H9 (cell line): Measurements from ENCODE around the gene POGLUT2. TPM values are rescaled to one million over a fixed set of nuclear protein-coding genes. Genes with fewer than 3 reads are reported as not detected.

Source experiments
- DNase-seq: peaks from one replicate; pipeline ENCODE4 v3.0.0-alpha.2; 2017
- H2AFZ ChIP-seq: one replicate; pipeline ENCODE4 v1.6.1; 2013; ENCODE audit warnings: mild to moderate bottlenecking, low read length, control low read depth, moderate library complexity
- H2AK5ac ChIP-seq: 2 replicates; pipeline ENCODE4 v1.6.1; 2013; ENCODE audit warnings: low read length, control low read depth, mixed read lengths; ENCODE audit not compliant: insufficient read length
- H2BK120ac ChIP-seq: one replicate; pipeline ENCODE4 v1.6.1; 2013; ENCODE audit warnings: low read depth, mild to moderate bottlenecking, low read length, control low read depth, inconsistent platforms; ENCODE audit not compliant: poor library complexity, severe bottlenecking
- H2BK12ac ChIP-seq: 2 replicates; pipeline ENCODE4 v1.6.1; 2013; ENCODE audit warnings: low read length, control low read depth, mixed read lengths, low read depth; ENCODE audit not compliant: insufficient read length
- H2BK15ac ChIP-seq: 2 replicates; pipeline ENCODE4 v1.6.1; 2013; ENCODE audit warnings: low read depth, low read length, control low read depth
- H2BK20ac ChIP-seq: one replicate; pipeline ENCODE4 v1.6.1; 2013; ENCODE audit warnings: low read depth, mild to moderate bottlenecking, low read length, control low read depth, inconsistent platforms; ENCODE audit not compliant: poor library complexity, severe bottlenecking
- H2BK5ac ChIP-seq: 2 replicates; pipeline ENCODE4 v1.6.1; 2013; ENCODE audit warnings: low read length, control low read depth, mixed read lengths; ENCODE audit not compliant: insufficient read length
- H3K14ac ChIP-seq: 2 replicates; pipeline ENCODE4 v1.6.1; 2013; ENCODE audit warnings: low read length, control low read depth; ENCODE audit not compliant: insufficient read depth
- H3K18ac ChIP-seq: 2 replicates; pipeline ENCODE4 v1.6.1; 2013; ENCODE audit warnings: low read depth, mild to moderate bottlenecking, mixed read lengths, low read length, control low read depth; ENCODE audit not compliant: insufficient read length
- H3K23ac ChIP-seq: 2 replicates; pipeline ENCODE4 v1.6.1; 2013; ENCODE audit warnings: low read length, control low read depth, mixed read lengths, low read depth; ENCODE audit not compliant: insufficient read length
- H3K23me2 ChIP-seq: 2 replicates; pipeline ENCODE4 v1.6.1; 2013; ENCODE audit warnings: low read depth, mild to moderate bottlenecking, mixed read lengths, low read length, control low read depth; ENCODE audit not compliant: insufficient read length, poor library complexity, severe bottlenecking
- H3K27ac ChIP-seq: 2 replicates; pipeline ENCODE4 v1.5.1; 2013; ENCODE audit warnings: low read length, control low read depth, mixed read lengths, low read depth; ENCODE audit not compliant: insufficient read length
- H3K27me3 ChIP-seq: 2 replicates; pipeline ENCODE4 v1.6.1; 2013; ENCODE audit warnings: low read length, control low read depth, inconsistent platforms; ENCODE audit not compliant: insufficient read depth
- H3K4ac ChIP-seq: 2 replicates; pipeline ENCODE4 v1.6.1; 2013; ENCODE audit warnings: low read depth, mild to moderate bottlenecking, control low read depth, inconsistent platforms, low read length, moderate library complexity
- H3K4me1 ChIP-seq: 2 replicates; pipeline ENCODE4 v1.6.1; 2013; ENCODE audit warnings: low read length, control low read depth, inconsistent platforms; ENCODE audit not compliant: insufficient read depth
- H3K4me2 ChIP-seq: 2 replicates; pipeline ENCODE4 v1.6.1; 2013; ENCODE audit warnings: low read length, control low read depth, mixed read lengths; ENCODE audit not compliant: insufficient read length, insufficient read depth
- H3K56ac ChIP-seq: 2 replicates; pipeline ENCODE4 v1.6.1; 2013; ENCODE audit warnings: low read depth, mild to moderate bottlenecking, mixed read lengths, low read length, control low read depth; ENCODE audit not compliant: insufficient read length
- H3K79me1 ChIP-seq: 2 replicates; pipeline ENCODE4 v1.6.1; 2013; ENCODE audit warnings: low read depth, mild to moderate bottlenecking, moderate library complexity, low read length, control low read depth, inconsistent platforms; ENCODE audit not compliant: insufficient read depth, poor library complexity, severe bottlenecking
- H3K79me2 ChIP-seq: 2 replicates; pipeline ENCODE4 v1.6.1; 2013; ENCODE audit warnings: low read length, control low read depth, inconsistent platforms; ENCODE audit not compliant: insufficient read depth
- H3K9ac ChIP-seq: 2 replicates; pipeline ENCODE4 v1.6.1; 2013; ENCODE audit warnings: low read length, control low read depth, mixed read lengths; ENCODE audit not compliant: insufficient read length; ENCODE audit errors: extremely low read depth
- H3K9me3 ChIP-seq: one replicate; pipeline ENCODE4 v1.6.1; 2013; ENCODE audit warnings: low read depth, low read length, inconsistent platforms; ENCODE audit not compliant: control insufficient read depth
- H3T11ph ChIP-seq: one replicate; pipeline ENCODE4 v1.6.1; 2013; ENCODE audit warnings: mild to moderate bottlenecking, low read length, control low read depth, inconsistent platforms
- H4K20me1 ChIP-seq: one replicate; pipeline ENCODE4 v1.6.1; 2013; ENCODE audit not compliant: control insufficient read depth, insufficient read length, insufficient read depth
- H4K5ac ChIP-seq: 2 replicates; pipeline ENCODE4 v1.6.1; 2013; ENCODE audit warnings: low read depth, mild to moderate bottlenecking, mixed read lengths, low read length, control low read depth; ENCODE audit not compliant: insufficient read length
- H4K8ac ChIP-seq: replicated peaks from 2 replicates; pipeline ENCODE4 v1.6.1; 2013; ENCODE audit warnings: low read length, control low read depth, mixed read lengths, low read depth; ENCODE audit not compliant: insufficient read length
- H4K91ac ChIP-seq: 2 replicates; pipeline ENCODE4 v1.6.1; 2013; ENCODE audit warnings: low read depth, mild to moderate bottlenecking, moderate library complexity, mixed read lengths, low read length, control low read depth; ENCODE audit not compliant: insufficient read length
- H3K27ac Mint-ChIP-seq, 3 experiments: 2 replicates in 2 of 3; 3 replicates in 1 of 3; pipeline ENCODE4 v1.8.0; 2020 to 2021; ENCODE audit warnings: mixed read lengths in 3 of 3, mild to moderate bottlenecking in 1 of 3, moderate library complexity in 1 of 3
- H3K27me3 Mint-ChIP-seq: 2 replicates; pipeline ENCODE4 v1.8.0; 2021; ENCODE audit warnings: low read depth, mild to moderate bottlenecking, moderate library complexity, mixed read lengths
- H3K36me3 Mint-ChIP-seq, 3 experiments: 2 replicates in 2 of 3; 3 replicates in 1 of 3; pipeline ENCODE4 v1.8.0; 2020 to 2021; ENCODE audit warnings: low read depth in 3 of 3, mixed read lengths in 3 of 3; ENCODE audit not compliant: insufficient read depth in 1 of 3
- H3K4me1 Mint-ChIP-seq, 2 experiments: 2 replicates each; pipeline ENCODE4 v1.8.0; 2020; ENCODE audit warnings: mixed read lengths in 2 of 2
- H3K4me3 Mint-ChIP-seq, 2 experiments: 2 replicates in 1 of 2; 3 replicates in 1 of 2; pipeline ENCODE4 v1.8.0; 2020 to 2021; ENCODE audit warnings: mild to moderate bottlenecking in 2 of 2, mixed read lengths in 2 of 2, moderate library complexity in 1 of 2
- H3K9me3 Mint-ChIP-seq, 2 experiments: 2 replicates in 1 of 2; 3 replicates in 1 of 2; pipeline ENCODE4 v1.8.0; 2020; ENCODE audit warnings: mild to moderate bottlenecking in 2 of 2, mixed read lengths in 2 of 2, moderate library complexity in 1 of 2
- WGBS: extraction: QIAGEN DNeasy Blood & Tissue Kit; methylation state at CpG from one replicate; pipeline ENCODE4 v1.1.7; 2013; ENCODE audit warnings: missing lambda C conversion rate, low lambda C conversion rate, mixed read lengths; ENCODE audit not compliant: insufficient read length; ENCODE audit errors: extremely low coverage; 5-methylcytosine and 5-hydroxymethylcytosine counted together
- total RNA-seq: library from RNA; stranded (reverse); gene quantifications from 2 replicates; pipeline ENCODE4 v1.2.1, GENCODE V29; 2021
- TF ChIP-seq, protein P1 (sequence below): fragments of 200-600 bp; sonication (generic); conservative IDR thresholded peaks from 3 replicates; pipeline ENCODE4 v1.8.0; 2021; ENCODE audit warnings: antibody characterized with exemption, mild to moderate bottlenecking

Gene POGLUT2
- total RNA-seq, 1 experiment from 2014 or later, result 23.5 TPM

GRCh38 chr13:102838273-102838672 is 39.5 kb upstream of the POGLUT2 start:
- H3K9me3 ChIP-seq, result no peaks in the 10 kb centered on the region
- no peak overlapping the region for H2AFZ ChIP-seq
- H3K36me3 Mint-ChIP-seq, result no peaks in the 10 kb centered on the region; a peak in 2 of 7 replicates
- H2BK20ac ChIP-seq, result no peak overlapping the region
- H2BK5ac ChIP-seq, result no peak overlapping the region
- no peak overlapping the region for H2BK15ac ChIP-seq
- no peak overlapping the region for H3K56ac ChIP-seq
- H3K4me3 Mint-ChIP-seq, result no peak overlapping the region
- H3K27me3 Mint-ChIP-seq, result no peaks in the 10 kb centered on the region
- no peaks in the 10 kb centered on the region for H3K9me3 Mint-ChIP-seq
- no peak overlapping the region for H2BK120ac ChIP-seq
- no peak for DNase-seq
- TF ChIP-seq, protein P1, sequence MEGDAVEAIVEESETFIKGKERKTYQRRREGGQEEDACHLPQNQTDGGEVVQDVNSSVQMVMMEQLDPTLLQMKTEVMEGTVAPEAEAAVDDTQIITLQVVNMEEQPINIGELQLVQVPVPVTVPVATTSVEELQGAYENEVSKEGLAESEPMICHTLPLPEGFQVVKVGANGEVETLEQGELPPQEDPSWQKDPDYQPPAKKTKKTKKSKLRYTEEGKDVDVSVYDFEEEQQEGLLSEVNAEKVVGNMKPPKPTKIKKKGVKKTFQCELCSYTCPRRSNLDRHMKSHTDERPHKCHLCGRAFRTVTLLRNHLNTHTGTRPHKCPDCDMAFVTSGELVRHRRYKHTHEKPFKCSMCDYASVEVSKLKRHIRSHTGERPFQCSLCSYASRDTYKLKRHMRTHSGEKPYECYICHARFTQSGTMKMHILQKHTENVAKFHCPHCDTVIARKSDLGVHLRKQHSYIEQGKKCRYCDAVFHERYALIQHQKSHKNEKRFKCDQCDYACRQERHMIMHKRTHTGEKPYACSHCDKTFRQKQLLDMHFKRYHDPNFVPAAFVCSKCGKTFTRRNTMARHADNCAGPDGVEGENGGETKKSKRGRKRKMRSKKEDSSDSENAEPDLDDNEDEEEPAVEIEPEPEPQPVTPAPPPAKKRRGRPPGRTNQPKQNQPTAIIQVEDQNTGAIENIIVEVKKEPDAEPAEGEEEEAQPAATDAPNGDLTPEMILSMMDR, result no peak
- no peak overlapping the region for H3K4me2 ChIP-seq
- H3K4ac ChIP-seq, result no peak overlapping the region
- no peaks in the 10 kb centered on the region for H3K4me1 ChIP-seq
- H3K4me1 Mint-ChIP-seq, result no peaks in the 10 kb centered on the region
- H3K23me2 ChIP-seq, result no peaks in the 10 kb centered on the region
- H4K20me1 ChIP-seq, result no peaks in the 10 kb centered on the region
- no peak overlapping the region for H4K8ac ChIP-seq
- no CpG with 5 or more reads among the region's 1 CpG for WGBS
- no peak overlapping the region for H3K9ac ChIP-seq
- no peak overlapping the region for H4K5ac ChIP-seq
- H2BK12ac ChIP-seq, result no peak overlapping the region
- H3K14ac ChIP-seq, result no peak overlapping the region
- H4K91ac ChIP-seq, result no peak overlapping the region
- H3K27me3 ChIP-seq, result no peaks in the 10 kb centered on the region
- H3K18ac ChIP-seq, result no peak overlapping the region
- H3K79me1 ChIP-seq, result no peaks in the 10 kb centered on the region
- H3K27ac ChIP-seq, result no peak overlapping the region
- no peak overlapping the region for H2AK5ac ChIP-seq
- no peaks in the 10 kb centered on the region for H3K79me2 ChIP-seq
- H3K27ac Mint-ChIP-seq, result no peak overlapping the region
- no peak overlapping the region for H3T11ph ChIP-seq
- H3K23ac ChIP-seq, result no peak overlapping the region
